Activated CD4-positive, CD25-positive, alpha-beta regulatory T cell treated with anti-CD3 and anti-CD28 coated beads, Interleukin-2, amount 50 U/mL, for 72 hours (primary cell): Measurements from ENCODE around the gene RNF149.

Experiments
- DNase-seq: peaks from one replicate; pipeline ENCODE4 v3.0.0; 2021

RNF149 gene

DNA sequence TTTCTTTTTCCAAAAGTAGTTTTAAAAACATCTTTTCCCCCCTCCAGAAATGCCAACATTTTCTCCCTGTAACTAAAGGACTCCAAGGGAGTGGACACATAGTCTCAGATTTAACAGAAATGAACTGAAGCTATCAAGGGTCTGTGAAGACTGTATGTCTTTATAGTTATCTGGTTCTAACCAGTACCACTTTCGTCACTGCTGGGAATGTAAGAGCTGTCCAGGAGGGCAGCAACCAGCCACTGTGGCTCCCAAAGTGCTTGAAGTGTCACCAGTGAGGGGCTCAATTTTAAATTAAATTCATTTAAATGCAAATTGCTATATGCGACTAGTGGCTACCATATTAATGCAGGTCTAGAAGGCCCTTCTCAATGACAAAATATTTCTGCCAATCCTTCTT is 15.0 kb downstream of the RNF149 start:
- no peak for DNase-seq

DNA sequence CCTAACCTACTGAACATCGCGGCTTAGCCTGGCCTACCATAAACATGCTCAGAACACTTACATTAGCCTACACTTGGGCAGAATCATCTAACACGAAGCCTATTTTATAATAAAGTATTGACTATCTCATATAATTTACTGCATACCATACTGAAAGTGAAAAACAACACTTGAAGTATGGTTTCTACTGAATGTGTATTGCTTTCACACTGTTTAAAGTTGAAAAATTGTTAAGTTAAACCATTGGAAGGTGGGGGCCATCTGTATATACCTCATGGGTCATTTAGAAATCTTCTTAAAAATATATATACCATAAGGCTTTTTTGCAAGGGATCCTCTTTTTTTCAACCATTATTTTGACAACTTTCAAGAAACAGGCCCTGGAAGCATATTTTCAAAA is 16.5 kb downstream of the RNF149 start:
- DNase-seq: no peak

DNA sequence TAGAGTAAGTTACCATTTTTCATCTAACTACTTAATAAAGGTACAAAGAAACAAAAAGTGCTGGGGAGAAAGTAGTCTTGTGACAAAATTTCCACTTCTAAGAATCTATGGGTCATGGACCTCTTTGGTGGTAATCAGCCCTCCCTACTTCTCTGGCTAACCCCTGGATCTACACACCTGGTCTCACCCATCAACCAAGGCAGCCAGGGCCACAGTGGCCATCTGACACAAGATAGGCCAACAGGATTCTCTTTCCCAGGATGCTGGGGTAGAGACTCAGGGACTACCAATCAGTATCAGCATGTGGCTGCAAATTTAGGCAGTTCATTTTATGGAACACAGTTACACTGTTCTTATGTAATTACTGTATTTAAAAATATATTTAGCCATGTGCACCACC is 17.8 kb downstream of the RNF149 start:
- DNase-seq: no peak

DNA sequence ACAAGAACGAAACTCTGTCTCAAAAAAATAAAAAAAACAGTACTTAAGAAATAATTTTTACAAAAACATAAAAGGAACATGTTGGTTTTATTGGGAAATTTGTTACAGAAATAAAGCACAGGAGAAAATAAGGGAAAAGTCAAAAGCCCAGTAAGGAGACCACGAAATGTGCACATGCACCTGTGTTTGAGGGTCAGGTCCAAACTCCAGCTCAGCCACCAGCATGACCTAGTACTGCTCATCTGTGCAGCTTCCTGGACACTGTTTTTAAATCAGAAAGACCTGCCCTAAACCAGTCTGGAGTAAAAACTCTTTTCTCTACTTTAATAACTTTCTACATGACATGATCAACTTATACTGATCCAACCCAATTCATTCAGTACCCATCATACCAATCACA is 21.2 kb downstream of the RNF149 start:
- DNase-seq: no peak

DNA sequence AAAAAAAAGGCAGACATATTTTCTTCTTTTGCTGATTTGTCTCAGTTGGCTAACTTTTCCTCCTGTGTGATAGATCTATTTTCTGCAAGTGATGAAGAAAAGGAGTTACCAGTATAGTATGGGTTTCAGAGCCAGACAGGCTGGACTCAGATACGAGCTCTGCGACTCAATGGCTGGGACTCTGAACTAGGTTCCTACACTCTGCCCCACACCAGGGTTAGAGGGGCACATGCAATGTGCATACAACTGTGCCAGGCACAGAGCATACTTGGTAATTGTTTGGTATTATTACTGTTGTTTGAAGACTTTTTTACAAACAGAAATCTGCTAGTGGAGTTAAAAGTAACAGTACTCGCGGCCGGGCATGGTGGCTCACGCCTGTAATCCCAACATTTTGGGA is 21.8 kb downstream of the RNF149 start:
- DNase-seq: no peak

DNA sequence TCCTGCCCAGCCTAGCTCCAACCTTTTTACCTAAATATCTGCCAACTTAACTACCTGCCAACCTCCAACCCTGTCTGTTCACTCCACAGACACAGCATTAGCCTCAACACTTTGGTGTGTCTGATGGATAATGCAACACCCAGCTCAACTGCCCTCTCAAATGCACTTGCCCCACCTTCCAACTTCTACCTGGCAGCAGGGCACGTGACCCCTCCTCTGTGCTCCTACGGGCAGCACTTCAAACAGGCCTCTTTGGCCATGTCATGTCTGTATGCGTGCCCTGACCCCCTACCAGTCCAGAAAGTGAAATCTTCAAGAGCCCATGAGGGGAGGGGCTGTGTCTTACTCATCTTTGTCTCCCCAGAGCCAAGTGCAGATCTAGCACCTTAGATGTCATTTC is 25.5 kb downstream of the RNF149 start:
- no peak for DNase-seq

DNA sequence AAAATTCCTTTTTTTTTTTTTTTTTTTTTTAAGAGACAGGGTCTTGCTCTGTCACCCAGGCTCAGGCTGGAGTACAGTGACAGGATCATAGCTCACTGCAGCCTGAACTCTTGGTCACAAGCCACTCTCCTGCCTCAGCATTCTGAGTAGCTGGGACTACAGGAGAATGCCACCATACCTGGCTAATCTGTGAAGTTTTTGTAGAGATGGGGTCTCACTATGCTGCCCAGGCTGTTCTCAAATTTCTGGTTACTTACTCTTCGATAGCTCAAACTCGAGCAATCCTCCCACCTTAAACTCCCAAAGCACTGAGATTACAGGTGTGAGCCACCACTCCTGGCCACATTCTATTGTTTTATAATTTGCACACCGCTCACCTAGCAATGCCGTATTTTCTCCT is 27.0 kb downstream of the RNF149 start:
- no peak for DNase-seq

DNA sequence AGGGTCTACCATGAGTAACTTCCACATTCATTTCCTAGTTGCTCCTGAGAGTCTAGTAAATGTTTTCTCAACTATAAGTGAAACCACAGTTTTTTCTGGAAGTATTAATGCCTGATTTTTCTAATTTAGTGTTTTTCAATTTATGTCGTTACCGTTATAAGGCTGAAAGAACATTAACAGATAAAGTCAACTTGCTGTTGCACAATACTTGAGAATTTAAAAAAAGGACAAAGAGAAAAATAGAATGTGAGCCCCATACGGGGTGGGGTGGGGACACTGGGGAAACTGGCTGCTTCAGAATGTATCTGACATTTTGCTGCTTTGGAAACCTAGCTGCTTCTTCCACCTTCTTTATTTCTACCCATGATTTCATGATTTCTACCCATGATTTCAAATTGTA is 29.6 kb downstream of the RNF149 start:
- no peak for DNase-seq

DNA sequence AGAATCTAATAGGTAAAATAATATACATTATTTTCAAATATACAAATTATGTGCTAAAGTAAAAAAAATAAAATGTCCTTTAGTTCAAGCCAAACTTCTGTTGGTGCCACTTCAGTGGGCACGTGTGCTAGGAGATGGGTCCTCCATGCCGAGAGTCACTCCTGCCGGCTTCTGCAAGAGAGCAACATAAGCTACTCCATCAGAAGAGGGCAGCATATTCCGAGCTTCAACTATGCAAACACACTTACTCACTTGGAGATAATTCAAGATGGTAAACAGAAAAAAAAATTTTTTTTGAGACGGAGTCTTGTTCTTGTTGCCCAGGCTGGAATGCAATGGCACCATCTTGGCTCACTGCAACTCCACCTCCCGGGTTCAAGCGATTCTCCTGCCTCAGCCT is 31.4 kb downstream of the RNF149 start:
- DNase-seq: no peak

DNA sequence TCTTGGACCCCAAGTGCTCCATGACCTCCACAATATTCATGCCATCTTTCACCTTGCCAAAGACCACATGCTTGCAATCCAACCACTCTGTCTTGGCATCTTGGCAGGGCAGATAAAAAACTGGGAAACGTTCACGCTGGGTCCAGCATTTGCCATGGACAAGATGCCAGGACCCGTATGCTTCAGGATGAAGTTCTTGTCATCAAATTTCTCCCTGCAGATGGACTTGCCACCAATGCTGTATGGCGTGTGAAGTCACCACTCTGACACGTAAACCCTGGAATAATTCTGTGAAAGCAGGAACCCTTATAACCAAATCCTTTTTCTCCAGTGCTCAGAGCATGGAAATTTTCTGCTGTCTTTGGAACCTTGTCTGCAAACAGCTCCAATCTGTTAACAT is 34.4 kb downstream of the RNF149 start:
- DNase-seq: no peak

DNA sequence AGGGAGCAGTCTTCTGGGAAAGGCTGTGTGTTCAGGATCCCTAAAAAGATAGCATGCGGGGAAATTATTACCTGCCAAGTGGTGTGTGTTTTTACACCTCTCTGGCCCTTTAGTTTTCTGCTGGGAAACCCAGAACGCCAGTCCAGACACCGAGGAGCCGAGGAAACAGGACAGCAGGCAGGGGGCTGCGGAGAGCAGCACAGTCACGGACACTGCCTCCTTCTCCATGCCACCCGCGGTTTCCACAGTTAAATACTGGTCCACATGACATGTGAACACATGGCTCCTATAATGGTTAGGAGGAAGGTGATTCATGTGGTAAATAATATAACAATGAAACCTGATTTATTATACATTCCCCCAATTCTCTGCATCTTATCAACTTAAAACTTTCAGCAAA is 35.4 kb downstream of the RNF149 start:
- DNase-seq: no peak

DNA sequence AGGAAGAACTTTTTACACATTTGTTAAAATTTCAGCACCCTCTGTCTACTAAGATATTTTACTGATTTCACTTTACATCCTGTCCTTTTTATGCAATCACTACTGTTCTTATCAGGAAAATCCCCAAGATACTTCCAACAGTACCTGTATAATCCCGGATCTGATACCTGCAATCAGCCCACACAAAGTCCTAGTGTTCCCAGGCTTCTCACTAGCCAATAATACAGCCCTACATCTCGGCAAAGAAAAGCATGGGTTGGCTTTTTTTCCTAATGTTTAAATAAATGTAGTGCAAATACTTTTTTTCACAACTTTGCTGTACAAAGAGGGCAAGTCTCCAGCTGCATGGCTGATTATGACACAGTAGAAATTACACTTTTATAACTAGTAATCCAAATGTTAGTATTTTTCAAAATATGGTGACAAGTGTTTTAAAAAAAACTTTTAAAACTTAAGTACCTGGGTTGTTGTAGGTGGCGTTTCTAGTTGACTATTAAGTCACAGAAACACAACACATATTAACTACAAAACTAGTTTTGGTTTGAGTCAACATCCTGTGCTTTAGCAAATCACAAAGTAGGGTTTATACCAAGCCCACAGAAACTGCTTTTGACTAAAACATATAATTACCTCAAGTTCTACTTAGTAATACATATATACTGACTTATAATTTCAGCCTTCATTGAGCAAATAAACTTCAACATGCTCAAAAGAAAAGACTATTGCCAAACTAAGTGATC is 36.3 kb downstream of the RNF149 start:
- no peak for DNase-seq

DNA sequence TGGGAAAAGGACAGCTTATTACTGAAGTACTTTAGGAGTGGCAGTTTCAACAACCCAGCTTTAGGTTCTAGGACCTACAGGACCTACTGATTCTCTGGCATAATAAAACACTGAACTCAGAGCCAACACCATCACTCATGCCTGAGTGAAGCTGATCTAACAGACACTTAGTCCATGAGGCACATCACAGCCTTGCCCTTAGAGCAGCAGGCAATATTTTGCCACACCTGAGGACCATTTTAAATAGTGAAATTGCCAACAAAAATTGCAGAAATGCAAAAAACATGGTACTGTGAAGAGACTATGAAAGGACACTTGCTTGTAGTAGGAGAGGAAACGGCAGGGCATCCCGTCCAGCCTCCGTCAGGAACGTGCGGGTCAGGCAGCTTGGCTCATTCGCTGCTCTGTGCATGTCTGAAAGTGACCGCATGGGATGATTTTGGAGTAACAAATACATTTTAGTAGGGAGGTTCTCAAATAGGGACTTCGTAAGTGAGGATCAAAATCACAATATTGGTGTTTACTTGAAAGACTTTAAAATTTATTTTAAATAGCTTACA is 37.7 kb downstream of the RNF149 start:
- no peak for DNase-seq

DNA sequence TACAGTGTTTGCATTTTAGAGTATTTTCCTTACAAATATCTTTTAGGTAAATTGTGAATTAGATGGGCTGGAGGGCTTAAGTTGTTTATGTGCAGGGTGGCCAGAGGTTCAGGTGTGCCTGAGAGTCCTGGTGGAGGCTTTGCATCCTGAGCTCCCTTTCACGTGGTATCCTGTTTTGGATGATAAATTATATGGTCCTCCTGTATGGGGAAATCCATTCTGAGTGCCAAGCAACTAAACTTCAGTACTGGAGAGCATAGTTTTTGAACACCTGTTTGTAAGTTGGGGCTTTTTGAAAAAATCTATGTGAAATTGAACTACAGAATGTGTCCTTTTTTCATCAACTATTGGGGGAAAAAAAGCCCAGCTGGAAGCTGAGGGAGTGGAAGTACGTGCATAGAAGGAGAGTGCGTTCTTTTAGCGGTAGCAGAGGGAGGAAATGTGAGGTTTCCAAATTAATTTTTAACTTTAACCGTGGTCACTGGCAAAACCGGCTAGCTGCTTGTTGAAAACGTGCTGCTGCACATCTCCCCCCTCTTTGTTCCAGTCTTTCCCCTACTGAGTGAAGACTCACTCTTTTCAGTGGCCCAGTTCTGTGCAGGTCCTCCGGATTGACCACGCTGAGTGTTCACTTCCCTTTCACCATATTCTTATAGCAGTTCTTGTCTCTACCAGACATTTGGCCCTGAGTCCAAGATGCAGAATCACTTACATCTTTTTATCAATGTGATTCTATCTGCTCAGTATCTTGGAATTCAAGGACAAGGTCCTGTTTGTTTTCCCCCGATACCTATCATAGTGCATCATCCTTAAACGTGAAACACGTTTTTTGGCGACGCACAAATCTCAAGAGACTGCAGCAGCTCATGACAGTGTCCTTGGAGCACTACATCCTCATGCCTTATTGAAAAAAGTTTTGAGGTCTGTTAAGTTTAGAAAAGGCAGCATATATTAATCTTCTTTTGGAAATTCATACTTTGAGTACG is 40.5 kb downstream of the RNF149 start:
- DNase-seq: no peak

DNA sequence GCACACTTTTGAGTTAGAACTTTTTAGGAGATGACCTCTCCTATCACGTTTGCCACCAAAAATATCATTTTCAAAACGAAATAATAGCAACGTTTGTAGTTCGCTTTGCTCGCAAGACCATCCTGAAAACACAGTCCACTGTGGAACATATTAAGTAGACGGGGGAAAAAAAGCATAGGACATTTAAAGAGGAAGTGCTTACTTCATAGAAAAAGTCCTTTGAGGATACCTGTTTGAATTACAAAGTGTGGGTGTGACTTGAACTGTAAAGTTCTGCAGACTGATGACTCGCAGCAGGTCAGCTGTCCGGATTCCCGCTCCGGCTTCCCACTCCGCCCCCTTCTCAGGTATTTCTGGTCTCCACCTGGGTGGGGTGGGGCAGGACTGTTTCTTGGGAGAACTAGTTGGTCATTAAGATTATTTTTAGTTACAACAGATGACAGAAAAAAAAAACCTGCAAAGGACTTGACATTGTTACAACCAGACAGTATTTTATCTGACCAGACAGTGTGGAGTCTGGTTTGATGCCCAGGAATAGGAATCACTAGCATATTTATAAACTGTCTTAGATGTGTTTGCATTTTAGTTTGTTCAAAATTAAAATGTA is 42.5 kb downstream of the RNF149 start:
- no peak for DNase-seq

DNA sequence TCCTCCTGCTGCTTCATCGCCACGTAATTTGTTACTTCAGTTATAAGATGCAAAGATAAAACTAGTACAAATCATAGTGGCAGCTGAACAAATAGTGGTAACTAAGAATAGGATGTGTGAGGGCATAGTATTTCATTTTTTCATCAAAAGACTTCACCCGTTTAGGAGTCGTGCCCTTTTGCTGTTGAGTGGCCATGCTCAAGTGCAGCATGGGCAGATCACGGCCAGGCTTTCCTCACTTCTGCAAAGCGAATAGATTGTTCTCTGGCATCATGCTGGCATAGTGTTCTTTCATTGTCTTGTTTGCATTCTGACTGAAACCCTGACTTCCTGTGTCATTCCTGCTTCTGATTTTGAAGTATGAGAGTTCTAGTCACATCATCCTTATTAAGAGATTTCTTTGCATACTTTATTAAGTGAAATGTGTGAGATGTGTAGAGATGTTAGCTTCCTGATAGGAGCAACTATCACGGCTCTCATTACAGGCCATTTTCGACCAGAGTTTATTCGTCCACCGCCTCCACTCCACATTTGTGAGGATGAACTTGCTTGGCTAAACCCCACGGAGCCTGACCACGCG is 44.1 kb downstream of the RNF149 start:
- DNase-seq: no peak

DNA sequence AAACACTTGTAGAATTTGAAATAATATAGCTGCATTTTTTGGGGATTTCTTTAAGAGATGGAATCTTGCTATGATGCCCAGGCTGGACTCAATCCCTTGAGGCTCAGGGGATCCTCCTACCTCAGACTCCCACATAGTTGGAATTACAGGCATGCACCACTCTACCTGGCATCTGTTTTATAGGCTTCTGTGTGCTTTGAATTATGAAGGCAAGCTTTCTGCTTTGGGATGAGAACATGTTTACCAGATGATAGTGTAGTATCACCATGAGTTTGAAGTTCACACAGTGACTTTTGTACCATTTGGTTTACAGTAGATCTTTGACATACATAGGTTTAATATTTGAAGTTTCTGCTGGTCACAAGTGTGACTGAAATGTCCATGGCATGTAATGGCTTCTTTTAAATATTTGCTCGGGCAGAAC is 45.1 kb downstream of the RNF149 start:
- no peak for DNase-seq

DNA sequence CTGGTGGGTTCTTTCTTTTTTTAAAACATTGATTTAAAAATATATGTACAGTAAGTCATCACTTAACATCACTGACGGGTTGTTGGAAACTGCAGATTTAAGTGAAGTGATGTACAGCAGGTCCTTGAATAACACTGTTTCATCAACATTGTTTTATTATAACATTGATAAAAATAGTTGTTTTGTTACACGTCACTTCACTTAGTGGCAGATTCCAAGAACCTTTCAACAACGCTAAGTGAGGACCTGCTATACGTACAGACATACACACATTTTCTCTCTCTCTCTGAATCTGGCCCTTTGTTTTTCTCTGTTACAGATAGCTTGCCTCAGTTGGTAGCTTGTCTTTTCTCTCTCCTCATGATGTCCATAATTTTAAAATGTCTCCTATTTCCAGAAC is 46.4 kb downstream of the RNF149 start:
- DNase-seq: no peak

DNA sequence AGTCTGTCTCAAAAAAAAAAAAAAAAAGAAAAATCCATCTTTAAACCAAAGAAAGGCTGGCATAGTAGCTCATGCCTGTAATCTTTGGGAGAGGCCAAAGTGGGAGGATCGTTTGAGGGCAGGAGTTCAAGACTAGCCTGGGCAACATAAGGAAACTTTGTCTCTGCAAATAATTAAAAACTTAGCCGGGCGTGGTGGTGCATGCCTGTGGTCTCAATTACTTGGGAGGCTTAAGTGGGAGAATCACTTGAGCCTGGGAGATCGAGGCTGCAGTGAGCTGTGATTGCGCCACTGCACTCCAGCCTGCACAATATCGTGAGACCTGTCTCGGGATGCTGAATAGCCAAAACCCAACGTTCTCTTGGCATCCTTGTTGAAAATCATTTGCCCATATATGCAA is 49.7 kb downstream of the RNF149 start:
- no peak for DNase-seq

DNA sequence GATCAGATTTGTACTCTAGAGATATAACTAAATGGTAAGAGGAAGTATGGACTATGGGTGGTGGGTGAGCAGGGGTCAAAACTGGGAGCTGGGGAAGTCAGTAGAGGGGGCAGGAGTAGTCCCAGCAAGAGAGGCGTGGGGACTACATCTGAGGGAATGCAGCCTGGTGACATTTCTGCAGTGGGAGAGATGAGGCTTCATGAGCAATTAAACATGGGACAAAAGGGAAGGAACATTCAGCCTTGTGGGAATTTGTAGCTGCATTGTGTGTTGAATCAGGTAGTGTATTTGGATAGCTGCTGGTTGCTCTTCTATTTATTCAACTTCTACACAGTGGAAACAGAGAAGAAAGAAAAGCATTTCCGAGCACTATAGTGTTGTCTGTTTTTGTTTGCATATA is 52.2 kb downstream of the RNF149 start:
- DNase-seq: no peak

DNA sequence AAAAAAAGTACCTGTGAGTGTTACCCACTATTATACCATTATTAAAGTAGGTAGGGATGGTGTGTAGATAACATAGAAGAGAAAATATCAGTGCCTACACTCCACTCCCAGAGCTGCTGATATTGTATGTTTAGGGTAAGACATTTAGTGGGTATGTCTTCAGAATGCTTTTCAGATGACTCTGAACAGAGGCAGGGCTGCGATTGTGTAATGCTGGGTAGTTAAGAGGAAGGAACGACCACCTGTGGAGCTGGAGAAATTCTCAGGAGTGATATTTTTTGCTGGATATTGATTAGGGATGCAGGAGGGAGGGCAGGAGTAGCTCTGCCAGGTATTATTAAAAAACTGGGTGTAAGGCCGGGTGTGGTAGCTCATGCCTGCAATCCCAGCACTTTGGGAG is 53.0 kb downstream of the RNF149 start:
- no peak for DNase-seq

DNA sequence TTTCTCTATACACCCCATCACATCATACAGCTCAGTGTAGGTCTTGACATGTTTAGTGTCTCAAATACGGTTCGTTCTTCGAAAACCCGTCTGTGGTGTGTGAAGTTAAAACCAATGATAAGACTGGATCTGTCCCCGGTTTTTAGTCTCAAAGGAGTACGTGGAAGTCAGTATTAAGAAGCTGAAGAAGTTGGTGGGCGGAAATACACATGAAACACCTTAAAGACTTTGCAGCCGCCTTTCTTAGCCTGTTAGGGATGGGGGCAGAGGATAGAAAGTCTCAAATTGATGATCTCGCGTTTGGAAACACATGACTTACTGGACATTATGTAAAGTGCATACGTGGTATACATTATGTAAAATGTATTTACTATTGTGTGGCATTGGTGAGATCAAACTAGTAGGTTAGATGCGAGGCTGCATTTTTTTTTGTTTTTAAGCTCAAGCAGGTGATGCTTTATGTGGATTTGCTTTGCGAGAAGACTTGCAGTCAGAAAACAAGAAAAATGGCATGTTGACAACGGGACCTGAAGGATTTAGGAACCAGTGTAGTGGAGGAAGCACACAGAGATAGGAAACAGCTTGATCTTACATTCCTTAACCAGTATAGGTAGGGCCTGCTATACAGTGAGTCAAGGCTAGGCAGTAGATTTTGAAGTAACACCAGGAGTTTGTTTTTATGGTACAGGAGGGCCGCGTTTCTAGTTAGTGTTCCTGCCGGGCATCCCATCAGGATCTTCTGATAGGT is 54.6 kb downstream of the RNF149 start:
- no peak for DNase-seq
